ENCODE data around the gene PANK2.

DNA sequence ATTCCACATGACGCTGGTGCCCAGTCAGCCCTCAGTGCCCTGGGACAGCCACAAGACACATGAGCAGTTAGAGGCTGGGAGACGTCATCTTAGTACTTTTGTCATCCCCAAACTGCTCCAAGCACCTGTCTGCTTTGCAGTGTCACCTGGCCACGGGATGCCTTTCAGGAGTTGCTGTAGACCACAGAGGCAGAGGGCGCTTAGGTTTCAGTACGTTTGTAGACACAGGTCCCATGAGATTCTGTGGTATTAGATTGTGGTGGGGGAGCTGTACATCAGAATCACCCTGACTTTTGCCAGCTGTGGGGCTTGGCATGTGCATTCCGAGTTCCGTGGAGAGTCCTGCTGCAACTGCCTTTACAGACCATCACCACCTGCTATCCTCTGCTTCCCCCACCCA is 25.9 kb upstream of the PANK2 start:
- TF ChIP-seq, protein P1, sequence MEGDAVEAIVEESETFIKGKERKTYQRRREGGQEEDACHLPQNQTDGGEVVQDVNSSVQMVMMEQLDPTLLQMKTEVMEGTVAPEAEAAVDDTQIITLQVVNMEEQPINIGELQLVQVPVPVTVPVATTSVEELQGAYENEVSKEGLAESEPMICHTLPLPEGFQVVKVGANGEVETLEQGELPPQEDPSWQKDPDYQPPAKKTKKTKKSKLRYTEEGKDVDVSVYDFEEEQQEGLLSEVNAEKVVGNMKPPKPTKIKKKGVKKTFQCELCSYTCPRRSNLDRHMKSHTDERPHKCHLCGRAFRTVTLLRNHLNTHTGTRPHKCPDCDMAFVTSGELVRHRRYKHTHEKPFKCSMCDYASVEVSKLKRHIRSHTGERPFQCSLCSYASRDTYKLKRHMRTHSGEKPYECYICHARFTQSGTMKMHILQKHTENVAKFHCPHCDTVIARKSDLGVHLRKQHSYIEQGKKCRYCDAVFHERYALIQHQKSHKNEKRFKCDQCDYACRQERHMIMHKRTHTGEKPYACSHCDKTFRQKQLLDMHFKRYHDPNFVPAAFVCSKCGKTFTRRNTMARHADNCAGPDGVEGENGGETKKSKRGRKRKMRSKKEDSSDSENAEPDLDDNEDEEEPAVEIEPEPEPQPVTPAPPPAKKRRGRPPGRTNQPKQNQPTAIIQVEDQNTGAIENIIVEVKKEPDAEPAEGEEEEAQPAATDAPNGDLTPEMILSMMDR (IDR thresholded peaks at IDR 0.05 in 2 of 3, conservative IDR thresholded peaks at IDR 0.05 in 1 of 3; ENCODE audit: borderline replicate concordance in 1 of 3, insufficient read depth in 1 of 3, low read depth in 2 of 3, low read length in 2 of 3) = no peak
- TF ChIP-seq EZH2phosphoT487 (IDR thresholded peaks at IDR 0.05; ENCODE audit: borderline replicate concordance) = no peak
- TF ChIP-seq, protein P2, sequence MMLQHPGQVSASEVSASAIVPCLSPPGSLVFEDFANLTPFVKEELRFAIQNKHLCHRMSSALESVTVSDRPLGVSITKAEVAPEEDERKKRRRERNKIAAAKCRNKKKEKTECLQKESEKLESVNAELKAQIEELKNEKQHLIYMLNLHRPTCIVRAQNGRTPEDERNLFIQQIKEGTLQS (IDR thresholded peaks at IDR 0.05) = no peak
- TF ChIP-seq SIN3A (IDR thresholded peaks at IDR 0.05; ENCODE audit: low read depth) = no peak
- TF ChIP-seq, protein P3, sequence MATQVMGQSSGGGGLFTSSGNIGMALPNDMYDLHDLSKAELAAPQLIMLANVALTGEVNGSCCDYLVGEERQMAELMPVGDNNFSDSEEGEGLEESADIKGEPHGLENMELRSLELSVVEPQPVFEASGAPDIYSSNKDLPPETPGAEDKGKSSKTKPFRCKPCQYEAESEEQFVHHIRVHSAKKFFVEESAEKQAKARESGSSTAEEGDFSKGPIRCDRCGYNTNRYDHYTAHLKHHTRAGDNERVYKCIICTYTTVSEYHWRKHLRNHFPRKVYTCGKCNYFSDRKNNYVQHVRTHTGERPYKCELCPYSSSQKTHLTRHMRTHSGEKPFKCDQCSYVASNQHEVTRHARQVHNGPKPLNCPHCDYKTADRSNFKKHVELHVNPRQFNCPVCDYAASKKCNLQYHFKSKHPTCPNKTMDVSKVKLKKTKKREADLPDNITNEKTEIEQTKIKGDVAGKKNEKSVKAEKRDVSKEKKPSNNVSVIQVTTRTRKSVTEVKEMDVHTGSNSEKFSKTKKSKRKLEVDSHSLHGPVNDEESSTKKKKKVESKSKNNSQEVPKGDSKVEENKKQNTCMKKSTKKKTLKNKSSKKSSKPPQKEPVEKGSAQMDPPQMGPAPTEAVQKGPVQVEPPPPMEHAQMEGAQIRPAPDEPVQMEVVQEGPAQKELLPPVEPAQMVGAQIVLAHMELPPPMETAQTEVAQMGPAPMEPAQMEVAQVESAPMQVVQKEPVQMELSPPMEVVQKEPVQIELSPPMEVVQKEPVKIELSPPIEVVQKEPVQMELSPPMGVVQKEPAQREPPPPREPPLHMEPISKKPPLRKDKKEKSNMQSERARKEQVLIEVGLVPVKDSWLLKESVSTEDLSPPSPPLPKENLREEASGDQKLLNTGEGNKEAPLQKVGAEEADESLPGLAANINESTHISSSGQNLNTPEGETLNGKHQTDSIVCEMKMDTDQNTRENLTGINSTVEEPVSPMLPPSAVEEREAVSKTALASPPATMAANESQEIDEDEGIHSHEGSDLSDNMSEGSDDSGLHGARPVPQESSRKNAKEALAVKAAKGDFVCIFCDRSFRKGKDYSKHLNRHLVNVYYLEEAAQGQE (IDR thresholded peaks at IDR 0.05; ENCODE audit: low read depth) = no peak
- TF ChIP-seq POLR2AphosphoS5 (IDR thresholded peaks at IDR 0.05; ENCODE audit: low read depth, low read length) = 0 out of 2 replicates have a peak, but pooled peaks have one; percentile 7
- TF ChIP-seq YY1 (IDR thresholded peaks at IDR 0.05; ENCODE audit: extremely low read depth, insufficient replicate concordance, low read depth, low read length) = no peak
- no peak for TF ChIP-seq EGR1 (IDR thresholded peaks at IDR 0.05; ENCODE audit: low read depth)
- TF ChIP-seq, protein P4, sequence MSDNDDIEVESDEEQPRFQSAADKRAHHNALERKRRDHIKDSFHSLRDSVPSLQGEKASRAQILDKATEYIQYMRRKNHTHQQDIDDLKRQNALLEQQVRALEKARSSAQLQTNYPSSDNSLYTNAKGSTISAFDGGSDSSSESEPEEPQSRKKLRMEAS (IDR thresholded peaks at IDR 0.05) = no peak
- no peak for TF ChIP-seq SRF (IDR thresholded peaks at IDR 0.05; ENCODE audit: low read depth)
- TF ChIP-seq, protein P5, sequence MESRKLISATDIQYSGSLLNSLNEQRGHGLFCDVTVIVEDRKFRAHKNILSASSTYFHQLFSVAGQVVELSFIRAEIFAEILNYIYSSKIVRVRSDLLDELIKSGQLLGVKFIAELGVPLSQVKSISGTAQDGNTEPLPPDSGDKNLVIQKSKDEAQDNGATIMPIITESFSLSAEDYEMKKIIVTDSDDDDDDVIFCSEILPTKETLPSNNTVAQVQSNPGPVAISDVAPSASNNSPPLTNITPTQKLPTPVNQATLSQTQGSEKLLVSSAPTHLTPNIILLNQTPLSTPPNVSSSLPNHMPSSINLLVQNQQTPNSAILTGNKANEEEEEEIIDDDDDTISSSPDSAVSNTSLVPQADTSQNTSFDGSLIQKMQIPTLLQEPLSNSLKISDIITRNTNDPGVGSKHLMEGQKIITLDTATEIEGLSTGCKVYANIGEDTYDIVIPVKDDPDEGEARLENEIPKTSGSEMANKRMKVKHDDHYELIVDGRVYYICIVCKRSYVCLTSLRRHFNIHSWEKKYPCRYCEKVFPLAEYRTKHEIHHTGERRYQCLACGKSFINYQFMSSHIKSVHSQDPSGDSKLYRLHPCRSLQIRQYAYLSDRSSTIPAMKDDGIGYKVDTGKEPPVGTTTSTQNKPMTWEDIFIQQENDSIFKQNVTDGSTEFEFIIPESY (IDR thresholded peaks at IDR 0.05; ENCODE audit: extremely low read depth, insufficient replicate concordance, low read length) = no peak
- TF ChIP-seq EZH2 (IDR thresholded peaks at IDR 0.05) = no peak
